Peyer's patch (tissue), 4 donors: Measurements from ENCODE around the gene HABP4. TPM values are rescaled to one million over a fixed set of nuclear protein-coding genes. Genes with fewer than 3 reads are reported as not detected.

Experiments used
- DNase-seq, 3 donors: peaks; one replicate each; pipeline ENCODE4 v3.0.0-alpha.2; 2017 to 2019
- H3K27ac ChIP-seq, 4 donors: fragments of 200-600 bp; sonication (generic); one replicate each; pipeline ENCODE4 v1.5.1; 2016 to 2019
- H3K27me3 ChIP-seq, 2 donors: fragments of 200-600 bp; sonication (generic); one replicate each; pipeline ENCODE4 v1.5.1; 2019
- H3K36me3 ChIP-seq, 3 donors: fragments of 200-600 bp; sonication (generic); one replicate each; pipeline ENCODE4 v1.5.1; 2016 to 2019
- H3K4me1 ChIP-seq, 4 donors: fragments of 200-600 bp; sonication (generic); one replicate each; pipeline ENCODE4 v1.5.1; 2016 to 2019
- H3K4me3 ChIP-seq, 4 donors: fragments of 200-600 bp; sonication (generic); 1 replicate in 3 of 4; 2 replicates in 1 of 4; pipeline ENCODE4 v1.5.1; 2016 to 2019; ENCODE audit warnings: mild to moderate bottlenecking in 1 of 4
- H3K9me3 ChIP-seq, 4 donors: fragments of 200-600 bp; sonication (generic); one replicate each; pipeline ENCODE4 v1.5.1; 2016 to 2019; ENCODE audit warnings: mild to moderate bottlenecking in 1 of 4
- CTCF ChIP-seq, 6 experiments: fragments of 450-650 bp in 4 of 6; fragments of 200-600 bp in 2 of 6; sonication (generic) in 1 of 6; IDR thresholded peaks; one replicate each; pipeline ENCODE4 v1.5.1; 2017 to 2019; ENCODE audit warnings: antibody characterized with exemption in 6 of 6, mild to moderate bottlenecking in 3 of 6, moderate library complexity in 1 of 6
- POLR2A ChIP-seq, 2 donors: fragments of 450-650 bp; IDR thresholded peaks; one replicate each; pipeline ENCODE4 v1.5.1; 2017; ENCODE audit warnings: antibody characterized with exemption in 2 of 2, mild to moderate bottlenecking in 2 of 2, moderate library complexity in 2 of 2
- total RNA-seq, 4 donors: library from RNA; depleted of rRNA; stranded (reverse); fragments of >200 nt; gene quantifications; one replicate each; pipeline ENCODE4 v1.1.0, GENCODE V29; 2016

HABP4 gene
- total RNA-seq, 4 donors from 2014 or later = 3.2 to 19.8 (median 5.1) TPM

- peaks cover 0 to 6% (median 0%) of the 10 kb centered on the region in 3 donors for H3K36me3 ChIP-seq
- H3K4me3 ChIP-seq = no peak overlapping the region
- H3K27me3 ChIP-seq = no peaks in the 10 kb centered on the region
- H3K9me3 ChIP-seq = no peaks in the 10 kb centered on the region
- H3K4me1 ChIP-seq = no peaks in the 10 kb centered on the region
- no peak overlapping the region for H3K27ac ChIP-seq
- TF ChIP-seq CTCF (IDR thresholded peaks at IDR 0.05) (no peak), POLR2A (IDR thresholded peaks at IDR 0.05) (no peak)
- no peak for DNase-seq
Measured at GRCh38 chr9:96461336-96461735, 11.4 kb downstream of the HABP4 start.

GRCh38 chr9:96462541-96462940, 12.6 kb downstream of the HABP4 start:
- H3K27me3 ChIP-seq = no peaks in the 10 kb centered on the region
- no peak overlapping the region for H3K4me3 ChIP-seq
- DNase-seq = no peak
- peaks cover 0 to 8% (median 0%) of the 10 kb centered on the region in 3 donors for H3K36me3 ChIP-seq
- no peaks in the 10 kb centered on the region for H3K9me3 ChIP-seq
- H3K27ac ChIP-seq = no peak overlapping the region
- TF ChIP-seq CTCF (IDR thresholded peaks at IDR 0.05) (no peak), POLR2A (IDR thresholded peaks at IDR 0.05) (no peak)
- no peaks in the 10 kb centered on the region for H3K4me1 ChIP-seq

- H3K36me3 ChIP-seq = peaks cover 0 to 8% (median 0%) of the 10 kb centered on the region in 3 donors
Measured at GRCh38 chr9:96464426-96464825, 14.5 kb downstream of the HABP4 start.

GRCh38 chr9:96467784-96468183, 17.8 kb downstream of the HABP4 start:
- DNase-seq = no peak
- Histone ChIP-seq H3K4me3 (no peak overlapping the region), H3K4me1 (no peaks in the 10 kb centered on the region), H3K36me3 (peaks cover 0 to 19% (median 0%) of the 10 kb centered on the region in 3 donors), H3K27ac (no peak overlapping the region), H3K27me3 (no peaks in the 10 kb centered on the region), H3K9me3 (no peaks in the 10 kb centered on the region)
- TF ChIP-seq POLR2A (IDR thresholded peaks at IDR 0.05) (no peak), CTCF (IDR thresholded peaks at IDR 0.05) (no peak)

More at GRCh38 chr9:96464426-96464825, 14.5 kb downstream of the HABP4 start:
- H3K27ac ChIP-seq = no peak overlapping the region
- no peak for DNase-seq
- no peak overlapping the region for H3K4me3 ChIP-seq
- no peaks in the 10 kb centered on the region for H3K27me3 ChIP-seq
- no peaks in the 10 kb centered on the region for H3K9me3 ChIP-seq
- H3K4me1 ChIP-seq = no peaks in the 10 kb centered on the region
- TF ChIP-seq POLR2A (IDR thresholded peaks at IDR 0.05) (no peak), CTCF (IDR thresholded peaks at IDR 0.05) (no peak)

DNA sequence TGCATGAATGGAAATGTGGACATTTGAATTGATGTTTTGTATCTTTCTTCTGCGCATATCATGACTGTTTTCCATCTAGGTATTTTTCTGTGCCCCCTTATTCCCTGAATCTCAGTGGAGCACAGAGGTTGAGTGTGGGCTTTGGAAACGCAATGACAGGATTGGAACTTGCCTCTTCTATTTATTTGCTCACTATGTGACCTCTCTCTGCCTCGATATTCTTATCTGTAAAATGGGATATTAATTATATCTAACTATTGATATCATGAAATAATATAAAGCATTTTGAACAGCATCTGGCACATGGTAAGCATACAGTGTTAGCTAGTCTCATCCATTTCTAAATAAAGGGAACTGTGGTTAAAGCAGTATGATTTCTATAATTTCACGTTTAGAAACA, 26.0 kb downstream of the HABP4 start:
- H3K4me1 ChIP-seq = no peaks in the 10 kb centered on the region
- TF ChIP-seq POLR2A (IDR thresholded peaks at IDR 0.05) = no peak
- TF ChIP-seq CTCF (IDR thresholded peaks at IDR 0.05) = no peak
- no peaks in the 10 kb centered on the region for H3K9me3 ChIP-seq
- H3K4me3 ChIP-seq = no peak overlapping the region
- no peak overlapping the region for H3K27ac ChIP-seq
- H3K36me3 ChIP-seq = peaks cover 0 to 13% (median 0%) of the 10 kb centered on the region in 3 donors
- DNase-seq = no peak
- H3K27me3 ChIP-seq = no peaks in the 10 kb centered on the region

DNA sequence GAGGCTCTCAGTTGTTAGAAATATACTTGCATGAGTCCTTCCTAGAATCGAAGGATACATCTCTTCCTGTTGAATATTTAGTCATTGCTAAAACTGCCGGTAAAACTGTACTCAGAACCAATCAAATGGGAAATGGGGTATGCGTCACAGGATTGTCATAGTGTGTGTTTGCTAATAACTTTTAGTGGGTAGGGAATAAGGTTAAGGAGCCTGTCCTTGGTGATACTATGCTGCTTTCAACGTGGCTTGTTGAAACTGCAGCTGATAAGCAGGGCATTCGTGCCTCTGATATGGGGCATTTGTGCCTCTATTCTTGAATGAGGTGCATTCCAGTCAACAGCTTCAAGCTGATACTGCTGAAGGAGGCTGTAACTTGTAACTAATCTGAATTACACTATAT, 26.6 kb downstream of the HABP4 start:
- H3K36me3 ChIP-seq = peaks cover 0 to 13% (median 0%) of the 10 kb centered on the region in 3 donors
- H3K27ac ChIP-seq = no peak overlapping the region
- H3K27me3 ChIP-seq = no peaks in the 10 kb centered on the region
- no peak for TF ChIP-seq CTCF (IDR thresholded peaks at IDR 0.05)
- no peak for TF ChIP-seq POLR2A (IDR thresholded peaks at IDR 0.05)
- no peaks in the 10 kb centered on the region for H3K9me3 ChIP-seq
- no peak overlapping the region for H3K4me3 ChIP-seq
- no peak for DNase-seq
- H3K4me1 ChIP-seq = no peaks in the 10 kb centered on the region
